ENCODE results near the gene CREB3.

CREB3 gene

GRCh38 chr9:35728041-35728971, 4.2 kb upstream of the CREB3 start:
- DNase-seq = no peak

- no peak for DNase-seq
Observed at GRCh38 chr9:35729101-35729500, 3.4 kb upstream of the CREB3 start.

GRCh38 chr9:35729700-35730485, 2.6 kb upstream of the CREB3 start:
- DNase-seq = no peak

DNA sequence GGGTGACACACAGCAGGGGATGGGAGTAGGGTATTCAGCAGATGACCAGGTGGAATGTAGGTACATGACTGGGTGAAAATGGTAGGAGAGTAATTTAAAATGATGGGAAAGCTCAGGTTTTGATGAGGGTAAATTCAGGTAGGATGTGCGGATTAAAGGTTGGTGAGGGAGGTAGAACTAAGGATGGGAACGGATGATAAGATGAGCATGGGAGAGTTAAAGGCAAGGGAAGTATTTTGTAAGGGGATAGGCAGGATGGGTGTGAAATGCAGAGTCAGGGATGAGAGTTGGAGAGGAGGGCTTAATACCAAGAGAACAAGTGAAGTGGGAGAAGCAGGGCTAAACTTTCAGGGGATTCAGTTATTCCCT, 2.0 kb upstream of the CREB3 start:
- no peak for DNase-seq

DNA sequence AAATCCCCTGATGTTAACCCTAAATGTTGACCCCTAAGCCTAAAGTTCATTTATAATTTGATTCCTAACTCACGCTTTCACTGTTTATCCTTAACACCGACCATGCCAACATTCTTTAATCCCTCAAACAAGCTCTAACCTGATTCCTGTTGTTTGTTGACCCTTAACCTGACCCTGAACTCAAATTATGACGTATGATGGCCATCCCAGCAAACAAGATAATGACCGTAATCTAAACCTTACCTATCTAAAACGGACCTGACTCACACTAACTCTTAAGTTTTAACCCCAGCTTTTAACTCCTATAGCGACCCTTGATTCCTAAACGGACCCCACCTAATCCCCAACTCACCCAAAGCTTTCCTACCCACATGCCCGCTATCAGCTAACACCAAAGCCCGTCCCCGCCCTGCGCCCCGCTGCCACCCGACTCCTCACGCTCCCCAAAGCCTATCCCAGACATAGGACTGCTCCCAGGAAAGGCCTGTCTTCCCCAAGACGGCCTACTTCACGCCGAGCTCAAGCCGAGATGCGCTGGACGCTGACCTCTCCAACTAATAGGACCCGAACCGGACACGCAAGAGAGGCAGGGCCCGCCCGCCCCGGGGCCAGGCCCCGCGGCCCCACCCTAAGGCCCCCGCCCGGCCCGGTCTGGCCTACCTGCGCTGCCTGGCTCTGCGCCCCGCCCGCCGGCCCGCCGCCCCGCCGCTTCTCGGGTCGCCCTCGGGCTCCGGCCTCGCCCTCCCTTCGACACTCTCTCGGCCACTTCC, 866 bp upstream of the CREB3 start:
- no peak for DNase-seq

- no peak for DNase-seq
Observed at GRCh38 chr9:35732800-35733541, 505 bp downstream of the CREB3 start.

DNA sequence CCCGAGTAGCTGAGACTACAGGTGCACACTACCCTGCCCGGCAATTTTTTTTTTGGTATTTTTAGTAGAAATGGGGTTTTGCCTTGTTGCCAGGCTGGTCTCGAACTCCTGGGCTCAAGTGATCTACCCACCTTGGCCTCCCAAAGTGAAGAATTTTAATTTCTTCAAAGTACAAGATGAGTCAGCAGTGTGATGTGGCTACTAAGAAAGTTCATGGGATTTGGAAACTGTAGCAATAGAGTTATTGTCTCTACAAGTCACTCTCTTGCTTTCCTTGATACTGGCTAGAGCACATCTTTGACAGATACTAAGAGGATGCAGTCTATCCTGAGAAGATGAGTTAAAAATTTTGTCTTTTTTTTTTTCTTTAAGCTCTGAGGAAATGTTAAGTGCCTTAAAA, 1.6 kb downstream of the CREB3 start:
- no peak for DNase-seq

- DNase-seq = no peak
Observed at GRCh38 chr9:35736201-35736633, 3.8 kb downstream of the CREB3 start.

DNA sequence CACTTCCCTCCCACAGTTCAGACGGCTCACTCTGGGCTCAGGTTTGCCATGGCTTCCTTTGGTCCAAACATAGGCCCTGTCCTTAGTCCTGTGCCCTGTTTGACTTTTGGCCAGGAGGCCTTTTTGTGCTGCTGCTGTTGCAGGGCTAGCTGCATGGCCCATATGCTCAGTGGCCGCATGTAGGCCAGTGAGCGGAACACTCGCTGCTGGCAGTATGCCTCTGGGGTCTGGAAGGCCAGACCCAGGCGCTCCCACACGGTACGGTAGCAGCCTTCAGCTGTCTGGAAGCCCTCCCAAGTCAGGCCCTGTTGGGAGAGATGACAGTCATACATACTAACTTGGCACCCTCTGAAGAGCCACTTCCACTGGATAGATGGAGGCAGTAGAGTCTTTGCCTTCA, 4.7 kb downstream of the CREB3 start:
- no peak for DNase-seq

GRCh38 chr9:35738186-35738585, 5.7 kb downstream of the CREB3 start:
- no peak for DNase-seq

GRCh38 chr9:35738924-35739323, 6.5 kb downstream of the CREB3 start:
- no peak for DNase-seq

- DNase-seq = no peak
Observed at GRCh38 chr9:35740243-35740642, 7.8 kb downstream of the CREB3 start.

DNA sequence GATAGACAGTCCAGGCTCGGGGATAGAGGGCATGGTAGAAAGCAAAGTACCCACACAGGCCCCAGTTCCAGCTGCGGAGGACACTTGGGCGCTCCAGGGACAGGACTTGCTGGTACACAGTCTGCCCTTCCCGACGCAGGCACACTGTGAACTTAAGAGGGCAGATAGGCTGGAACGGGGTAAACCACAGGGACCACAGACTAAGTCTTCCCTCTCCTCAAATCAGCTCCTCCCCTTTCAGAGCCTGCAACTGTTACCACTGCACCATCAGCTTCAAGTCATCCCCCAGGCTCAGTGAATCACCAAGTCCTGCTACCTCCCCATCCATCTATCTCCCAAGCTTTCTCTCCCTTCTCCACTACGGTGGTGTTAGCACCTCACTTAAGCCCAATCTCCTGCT, 9.3 kb downstream of the CREB3 start:
- DNase-seq = no peak

- DNase-seq = no peak
Observed at GRCh38 chr9:35743452-35743851, 11.0 kb downstream of the CREB3 start.

DNA sequence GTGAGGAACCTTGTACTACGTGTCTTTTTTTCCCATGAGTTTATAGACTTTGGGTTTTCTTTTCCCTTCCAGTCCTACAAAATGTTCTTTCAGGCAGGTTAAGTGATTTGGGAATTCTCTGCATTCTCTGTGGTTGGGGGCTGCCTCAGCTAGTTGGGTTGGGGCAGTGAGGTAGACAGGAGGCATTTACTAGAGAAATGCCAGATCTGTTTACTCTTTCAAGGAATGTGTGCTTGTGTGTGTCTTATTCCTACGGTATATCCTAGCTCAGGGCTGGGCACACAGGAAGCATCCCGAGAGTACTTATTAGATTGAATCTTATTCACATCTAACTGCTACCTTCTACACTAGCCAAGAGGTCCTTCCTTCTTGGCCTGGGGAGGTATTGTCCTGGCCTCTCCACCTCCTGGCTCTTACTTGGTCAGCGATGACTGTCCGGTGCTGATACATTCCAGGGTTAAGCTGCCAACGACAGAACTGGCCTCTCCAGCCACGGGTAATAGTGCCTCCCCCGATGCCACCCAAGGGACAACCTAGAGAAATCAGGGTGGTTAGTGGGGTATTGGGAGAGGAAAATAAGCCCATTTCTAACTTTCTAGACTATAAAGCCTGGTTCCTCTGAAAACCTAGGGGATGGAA, 11.5 kb downstream of the CREB3 start:
- no peak for DNase-seq

- DNase-seq = no peak
Observed at GRCh38 chr9:35745569-35745968, 13.1 kb downstream of the CREB3 start.

DNA sequence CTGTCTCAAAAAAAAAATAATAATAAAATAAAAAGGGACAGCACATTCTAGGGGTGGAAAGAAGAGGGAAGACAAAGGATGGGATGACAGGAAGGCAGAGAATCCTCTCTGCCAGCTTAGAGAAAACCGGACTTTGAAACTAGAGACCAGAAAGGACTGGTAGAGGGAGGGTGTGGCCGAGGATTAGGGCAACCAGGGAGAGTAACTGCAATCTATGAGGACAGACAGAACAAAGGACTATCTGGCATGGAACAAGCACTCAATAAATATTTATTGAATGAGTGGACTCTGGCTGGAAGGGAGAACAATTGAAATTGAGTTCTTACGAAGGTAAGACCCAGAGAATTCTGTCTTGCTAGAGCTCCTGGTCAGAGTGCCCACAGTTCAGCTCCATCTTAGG, 14.1 kb downstream of the CREB3 start:
- no peak for DNase-seq

- no peak for DNase-seq
Observed at GRCh38 chr9:35748242-35748857, 15.9 kb downstream of the CREB3 start.

DNA sequence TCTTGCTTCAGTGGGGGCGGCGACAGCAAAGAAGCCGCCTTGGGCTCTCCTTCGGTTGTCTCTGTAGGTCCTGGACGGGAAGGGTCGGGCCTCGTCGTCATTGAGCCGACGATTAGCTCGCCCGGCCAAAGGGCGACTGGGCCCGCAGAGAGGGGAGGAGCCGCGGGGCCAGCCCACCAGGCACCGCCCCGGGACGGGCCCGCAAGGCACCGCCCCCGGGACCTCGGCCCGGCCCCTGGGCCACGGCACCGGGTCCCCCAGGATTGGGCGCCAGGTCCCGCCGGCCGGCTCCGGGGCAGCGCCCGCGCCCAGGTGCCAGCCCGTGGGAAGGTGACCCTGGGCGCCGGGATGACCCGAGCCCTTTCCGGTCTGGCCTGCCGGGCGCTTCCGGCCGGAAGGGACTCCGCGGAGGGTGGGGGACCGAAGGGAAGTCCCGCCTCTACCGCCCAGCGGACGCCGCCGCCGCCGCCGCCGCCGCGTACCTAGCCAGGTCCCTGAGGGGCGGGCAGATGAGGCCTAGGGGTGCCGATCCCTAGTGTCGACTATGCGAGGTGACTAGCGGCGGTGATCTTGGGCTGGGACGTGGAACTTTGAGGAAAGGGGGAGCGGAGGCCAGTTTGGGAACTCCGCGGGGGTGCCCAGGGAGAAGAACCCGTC, 16.5 kb downstream of the CREB3 start, which contains the start of the genes GBA2 and RGP1:
Gene GBA2, minus strand, starts transcription at position 371 of the 657 bp plus-strand sequence. CDS start 524 bp downstream, outside the sequence.
Gene RGP1, plus strand, starts transcription at position 430 of the 657 bp plus-strand sequence. CDS start 469 bp downstream, outside the sequence.
- DNase-seq = no peak

GRCh38 chr9:35749515-35750255, 17.2 kb downstream of the CREB3 start:
- no peak for DNase-seq

Measured in NCI-H187 (cell line).